SH-SY5Y (cell line): ENCODE results near the gene AP5Z1.

Experiments used
- GATA2 ChIP-seq: IDR thresholded peaks from 2 replicates; pipeline ENCODE4 v1.6.1; 2011; ENCODE audit warnings: mild to moderate bottlenecking, low read depth, low read length
- GATA3 ChIP-seq: IDR thresholded peaks from 2 replicates; pipeline ENCODE4 v1.6.1; 2011; ENCODE audit warnings: low read depth, mild to moderate bottlenecking, low read length, moderate library complexity

The AP5Z1 gene

DNA sequence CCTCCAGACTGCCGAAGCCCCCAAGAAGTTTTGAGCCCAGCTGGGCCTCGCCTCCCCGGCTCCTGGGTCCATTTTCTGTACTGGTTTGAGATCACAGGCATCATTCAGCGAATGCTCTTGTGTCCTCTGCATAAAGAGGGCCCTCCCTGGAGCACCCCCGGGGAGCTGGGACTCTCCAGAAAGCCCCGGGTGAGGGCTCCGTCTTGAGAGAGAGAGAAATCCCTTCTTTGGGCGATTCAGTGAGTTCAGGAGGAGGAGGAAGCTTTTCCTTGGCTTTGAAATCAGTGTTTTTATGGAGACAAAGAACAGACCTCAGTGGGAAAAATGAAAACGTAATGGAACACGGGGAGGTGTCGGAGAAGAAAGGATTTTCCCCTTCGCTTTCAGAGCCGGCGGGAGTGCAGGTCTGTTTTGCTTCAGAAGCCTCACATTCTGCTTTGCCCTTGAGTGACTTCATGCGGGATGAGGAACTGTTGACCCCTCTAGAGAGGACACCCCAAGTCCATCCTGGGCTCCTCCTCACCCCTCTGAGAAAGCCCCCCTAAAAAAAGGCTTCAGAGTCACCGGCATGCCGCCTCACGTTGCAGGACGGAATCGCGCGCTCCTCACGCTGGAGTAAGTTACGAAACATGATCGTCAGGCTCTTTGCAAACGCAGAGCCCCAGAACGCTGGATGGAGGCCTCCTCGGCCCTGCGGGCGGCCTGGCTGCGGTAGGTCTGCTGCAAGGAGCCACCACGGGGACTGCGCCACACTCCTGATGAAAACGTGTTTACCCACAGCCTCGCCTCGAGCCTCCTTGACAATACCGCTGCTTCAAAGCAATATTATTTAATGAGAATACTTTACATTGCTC, 8.5 kb upstream of the AP5Z1 start:
- TF ChIP-seq GATA3 (no peak), GATA2 (no peak)

DNA sequence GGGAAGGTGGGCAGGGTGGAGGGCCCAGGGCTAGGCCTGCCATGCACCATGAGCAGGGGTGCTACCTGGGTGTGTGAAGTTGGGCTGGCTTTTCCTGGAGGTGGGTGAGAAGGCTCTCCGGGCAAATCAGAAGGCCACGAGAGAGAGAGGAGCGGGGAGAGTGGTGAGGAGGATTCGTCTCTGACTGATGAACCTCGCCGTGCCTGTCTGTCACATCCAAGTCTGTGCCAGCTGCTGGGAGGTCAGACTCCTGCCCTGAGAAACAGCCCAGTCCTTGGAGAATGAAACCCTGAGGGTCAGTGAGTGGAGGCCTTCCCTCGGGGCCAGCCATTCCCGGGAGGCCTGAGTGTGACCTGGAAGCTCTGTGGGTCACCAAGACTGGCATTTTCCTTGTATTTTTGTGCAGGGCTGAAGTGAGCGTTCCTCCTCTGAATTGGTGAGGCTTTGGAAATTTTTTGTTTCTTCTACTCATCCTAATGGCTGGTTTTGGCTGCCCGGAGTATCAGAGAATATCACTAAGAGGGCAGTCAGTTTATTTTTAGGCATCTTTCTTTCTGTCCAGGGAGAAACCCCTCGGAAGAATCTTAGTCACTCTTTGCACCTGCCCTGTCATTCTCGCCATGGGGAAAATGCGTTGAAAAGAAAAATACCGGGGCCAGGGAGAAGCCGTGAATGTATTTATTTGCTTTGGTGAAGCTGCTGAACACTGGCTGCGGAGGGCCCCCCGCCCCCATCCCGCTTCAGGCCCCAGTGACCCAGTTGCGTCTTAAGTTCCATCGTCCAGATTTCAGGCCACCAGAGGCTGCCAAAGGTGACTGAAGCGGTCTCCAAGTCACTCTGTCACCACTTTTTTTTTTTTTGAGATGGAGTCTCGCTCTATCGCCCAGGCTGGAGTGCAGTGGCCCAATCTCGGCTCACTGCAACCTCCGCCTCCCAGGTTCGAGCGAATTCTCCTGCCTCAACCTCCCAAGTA, 6.5 kb upstream of the AP5Z1 start:
- TF ChIP-seq GATA3 = no peak

DNA sequence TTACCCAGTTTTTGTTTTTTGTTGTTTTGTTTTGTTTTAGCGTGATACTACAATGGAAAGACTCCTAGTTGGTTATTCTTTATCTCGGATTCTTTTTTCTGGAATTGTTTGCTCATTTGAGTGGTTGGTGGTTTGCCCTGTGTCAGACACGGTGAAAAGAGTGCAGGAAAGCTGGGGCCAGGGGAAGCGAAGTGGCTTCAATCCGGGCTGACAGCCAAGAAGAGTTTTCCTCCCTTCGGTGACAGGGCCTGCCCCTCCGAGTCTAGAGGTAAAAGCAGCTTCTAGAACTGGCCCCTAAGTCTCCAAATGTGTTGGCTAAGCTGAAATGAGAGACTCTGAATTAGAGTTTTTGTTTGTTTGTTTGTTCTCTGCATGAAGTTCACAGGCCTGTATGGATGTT, 5.7 kb upstream of the AP5Z1 start:
- TF ChIP-seq GATA3 (no peak), GATA2 (no peak)

DNA sequence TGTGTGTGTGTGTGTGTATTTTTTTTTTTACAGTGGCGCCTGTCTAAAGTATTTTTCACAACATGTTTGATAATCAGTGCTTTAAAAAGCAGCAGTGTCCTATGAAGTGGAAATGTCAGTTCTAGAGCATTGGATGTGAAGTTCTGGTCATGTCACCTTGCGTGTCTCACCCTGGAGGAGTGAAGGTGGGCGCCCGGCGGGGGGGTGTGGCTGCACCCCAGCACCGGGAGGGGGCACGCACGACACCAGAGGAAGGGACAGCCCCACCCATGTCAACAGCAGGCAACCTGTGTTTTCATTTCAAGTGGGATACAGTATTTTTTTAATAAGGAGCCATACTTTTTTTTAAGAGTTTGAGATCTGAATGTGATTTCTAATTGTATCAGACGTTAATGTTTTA, 4.5 kb upstream of the AP5Z1 start:
- no peak for TF ChIP-seq GATA2

DNA sequence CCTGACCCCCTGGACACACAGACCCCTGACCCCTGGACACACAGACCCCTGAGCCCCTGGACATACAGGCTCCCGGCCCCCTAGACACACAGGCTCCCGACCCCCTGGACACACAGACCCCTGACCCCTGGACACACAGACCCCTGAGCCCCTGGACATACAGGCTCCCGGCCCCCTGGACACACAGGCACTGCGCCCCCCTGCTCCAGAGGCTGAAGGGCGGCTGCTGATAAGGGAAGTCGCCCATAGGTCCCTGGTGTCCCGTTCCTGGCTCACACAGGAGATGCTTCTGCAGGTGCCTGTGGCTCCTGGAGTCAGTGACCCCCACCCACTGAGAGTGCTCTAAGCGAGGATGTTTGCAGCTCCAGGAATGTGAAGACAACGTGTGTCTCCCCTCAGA, 3.7 kb upstream of the AP5Z1 start:
- TF ChIP-seq GATA2 (no peak), GATA3 (no peak)

DNA sequence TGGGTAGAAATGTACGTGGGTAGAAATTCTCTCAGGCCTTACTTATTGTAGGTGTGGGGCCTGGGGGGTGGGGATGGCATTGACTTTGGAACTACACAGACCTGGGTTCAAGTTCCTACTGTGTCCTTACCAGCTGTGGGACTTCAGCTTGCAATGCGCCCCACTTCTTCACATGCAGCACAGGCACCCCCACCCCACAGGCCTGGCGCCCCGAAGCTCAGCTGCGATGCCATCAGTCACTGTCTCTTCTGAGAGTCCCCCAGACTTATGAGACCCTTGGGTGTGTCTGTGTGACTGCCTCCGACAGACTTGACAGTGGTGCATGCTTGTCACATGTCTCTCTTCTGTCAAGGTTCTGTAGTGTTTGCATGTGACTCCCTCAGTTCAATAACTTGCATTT, 3.1 kb upstream of the AP5Z1 start:
- TF ChIP-seq GATA2 (no peak), GATA3 (no peak)

DNA sequence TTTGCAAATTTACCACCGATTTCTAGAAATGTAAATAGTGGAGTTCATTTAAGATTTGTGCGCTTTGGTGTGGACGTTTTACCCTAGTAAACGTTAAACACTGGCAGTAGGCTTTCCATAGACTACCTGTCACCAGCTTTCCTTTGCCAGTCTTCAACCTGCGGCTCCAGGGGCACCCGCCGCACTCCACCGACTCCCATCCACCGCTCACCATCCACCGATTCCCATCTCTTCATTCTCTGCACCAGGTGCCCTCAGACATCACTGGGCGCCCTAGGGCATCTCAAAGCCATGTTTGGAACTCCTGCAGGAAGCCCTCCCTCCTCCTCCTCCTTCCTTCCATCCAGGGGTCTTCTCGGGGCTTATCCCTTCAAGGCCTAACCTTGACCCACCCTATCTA, 1.4 kb upstream of the AP5Z1 start:
- TF ChIP-seq GATA3 = no peak
- no peak for TF ChIP-seq GATA2

DNA sequence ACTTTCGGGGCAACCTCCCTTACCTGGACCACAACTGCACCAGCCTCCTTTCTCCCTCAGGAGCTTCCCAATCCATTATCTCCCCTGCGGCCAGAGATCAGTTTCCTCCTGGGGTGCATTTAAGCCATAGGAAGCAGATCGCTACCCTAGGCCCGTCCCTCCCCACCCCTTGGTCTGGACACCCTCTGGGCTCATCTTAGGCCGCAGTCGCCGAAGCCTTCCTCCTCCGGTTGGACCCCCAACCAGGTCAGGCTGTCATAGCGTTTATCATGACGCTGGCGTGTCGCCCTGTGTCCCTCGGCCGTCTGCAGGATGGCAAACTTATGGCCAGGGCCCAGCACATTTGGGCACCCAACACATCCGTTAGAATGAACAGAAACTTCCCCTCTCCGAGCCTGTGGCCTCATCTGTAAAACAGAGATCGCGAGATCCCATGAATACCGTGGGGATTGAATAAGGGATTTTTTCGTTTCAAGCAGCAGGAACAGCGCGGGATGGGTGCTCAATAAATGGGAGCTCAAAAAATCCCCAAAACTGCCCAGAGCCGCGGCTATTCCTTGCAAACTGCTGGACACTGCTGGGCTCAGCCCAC, 669 bp upstream of the AP5Z1 start:
- TF ChIP-seq GATA2 = no peak
- TF ChIP-seq GATA3 = no peak

DNA sequence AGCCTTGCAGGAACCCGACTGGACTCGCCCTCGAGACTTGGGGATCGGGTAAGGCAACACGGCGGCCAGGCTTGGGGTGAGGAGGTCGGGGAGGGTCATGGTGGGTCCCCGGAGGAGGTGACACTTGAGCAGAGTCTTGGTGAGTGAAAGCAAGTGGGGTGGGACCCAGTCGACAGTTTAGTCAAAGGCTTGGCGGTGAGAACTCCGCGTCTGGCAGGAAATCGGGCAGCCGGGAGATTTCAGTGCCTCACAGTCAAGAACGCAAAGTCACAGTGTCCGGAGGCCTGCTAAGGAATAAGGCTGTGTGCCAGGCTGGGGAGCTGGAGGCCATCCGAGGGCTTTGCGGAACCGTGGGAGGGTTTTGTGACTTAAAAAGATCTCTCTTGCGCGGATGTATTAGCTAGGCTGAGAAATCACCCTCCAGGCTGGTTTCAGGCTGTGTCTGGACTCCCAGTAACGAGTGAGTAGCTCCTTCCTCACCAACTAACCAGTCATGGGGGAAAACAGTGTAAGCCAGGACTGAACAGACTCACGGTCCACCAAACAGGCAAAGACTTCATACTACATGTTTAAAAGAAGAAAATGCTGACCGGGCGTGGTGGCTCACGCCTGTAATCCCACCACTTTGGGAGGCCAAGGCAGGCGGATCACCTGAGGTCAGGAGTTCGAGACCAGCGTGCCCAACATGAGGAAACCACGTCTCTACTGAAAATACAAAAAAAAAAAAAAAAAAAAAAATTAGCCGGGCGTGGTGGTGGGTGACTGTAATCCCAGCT, 613 bp downstream of the AP5Z1 start:
- TF ChIP-seq GATA3 (no peak), GATA2 (no peak)

DNA sequence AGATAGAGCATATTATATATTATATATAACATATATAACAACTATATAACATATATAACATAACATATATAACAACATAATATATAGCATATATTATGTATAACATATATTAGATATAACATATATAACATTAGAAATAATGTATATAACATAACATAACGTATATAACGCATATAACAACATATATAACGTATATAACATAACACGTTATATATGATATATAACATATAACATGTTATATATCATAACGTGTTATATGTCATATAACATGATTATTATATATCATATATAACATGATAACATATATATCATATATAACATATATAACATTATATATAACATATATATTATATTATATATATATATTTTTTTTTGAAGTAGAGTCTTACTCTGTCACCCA, 3.7 kb downstream of the AP5Z1 start:
- TF ChIP-seq GATA2 = no peak
- TF ChIP-seq GATA3 = no peak

DNA sequence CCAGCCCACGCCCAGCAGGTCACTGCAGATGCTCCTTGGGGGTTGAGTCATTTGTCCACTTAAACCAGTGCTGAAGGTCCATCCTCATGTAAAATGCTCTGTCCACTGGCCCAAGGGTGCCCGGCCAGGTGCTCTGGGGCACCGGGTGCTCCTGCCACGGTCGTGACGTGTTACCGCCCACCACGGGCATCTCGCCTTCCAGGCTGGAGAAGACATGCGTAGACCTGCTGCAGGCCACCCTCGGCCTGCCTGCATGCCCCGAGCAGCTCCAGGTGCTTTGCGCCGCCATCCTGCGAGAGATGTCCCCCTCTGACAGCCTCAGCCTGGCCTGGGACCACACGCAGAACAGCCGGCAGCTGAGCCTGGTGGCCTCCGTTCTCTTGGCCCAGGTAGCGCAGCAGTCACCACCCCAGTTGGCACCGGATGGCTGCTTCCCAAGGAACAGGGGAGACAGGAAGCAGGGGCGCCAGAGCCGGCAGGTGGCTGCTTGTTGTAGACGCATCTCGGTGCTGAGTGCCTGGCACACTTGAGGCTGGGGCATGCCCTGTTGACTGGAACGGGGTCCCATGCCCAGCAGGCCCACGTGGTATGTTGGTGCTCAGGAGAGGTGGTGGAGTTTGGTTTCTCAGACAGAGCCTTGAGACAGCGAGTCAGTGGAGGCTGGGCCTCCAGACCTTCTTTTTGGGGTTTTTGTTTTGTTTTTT, 6.1 kb downstream of the AP5Z1 start:
- TF ChIP-seq GATA2 (no peak), GATA3 (no peak)

DNA sequence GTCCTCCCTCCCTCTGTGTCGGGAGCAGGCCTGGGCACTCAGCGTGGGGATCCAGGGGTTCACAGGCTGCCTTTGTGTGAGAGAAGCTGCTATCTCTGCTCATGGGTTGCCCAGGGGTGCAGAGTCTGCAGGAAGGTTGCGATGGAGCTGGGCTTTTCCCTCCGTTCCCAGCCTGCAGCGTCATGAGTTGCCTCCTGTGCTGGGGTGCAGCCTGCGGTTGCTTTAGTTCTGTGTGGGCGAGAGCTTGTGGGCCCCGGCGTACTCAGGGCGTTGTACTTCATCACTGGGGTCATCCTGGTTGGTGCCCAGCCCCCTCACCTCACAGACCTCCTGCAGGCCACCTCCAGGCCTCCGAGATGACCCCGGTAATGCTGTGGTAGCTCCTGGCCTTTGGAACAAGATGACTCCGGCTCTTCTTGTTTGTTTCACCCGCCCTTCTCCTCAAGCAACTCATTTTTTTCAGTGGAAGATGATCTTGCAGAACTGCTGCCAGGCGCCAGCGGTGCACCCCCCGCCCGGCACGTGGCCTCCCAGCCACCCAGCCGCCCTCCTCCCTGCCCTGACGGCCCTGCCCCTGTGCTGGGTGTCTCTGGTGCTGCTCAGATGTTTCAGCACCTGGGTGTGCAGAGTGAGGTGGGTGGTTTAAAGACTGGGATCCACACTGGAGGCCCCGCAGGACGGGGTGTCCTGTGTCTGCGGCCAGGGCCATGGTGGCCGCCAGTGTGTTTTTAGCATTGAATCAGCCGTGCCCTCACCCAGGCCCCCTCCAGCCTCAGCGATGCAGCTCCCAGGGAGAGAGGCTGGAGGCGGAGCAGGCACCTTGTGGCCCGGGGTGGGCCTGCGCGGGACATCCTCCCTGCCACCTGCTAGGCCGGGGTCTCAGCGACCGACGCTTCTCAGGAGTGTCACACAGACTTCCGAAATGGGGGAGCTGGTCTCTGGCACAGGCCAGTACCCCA, 7.2 kb downstream of the AP5Z1 start:
- TF ChIP-seq GATA3 (no peak), GATA2 (no peak)
